GM10847 (cell line): ENCODE measurements around the gene P2RY13.

Experiments used
- POLR2A ChIP-seq: IDR thresholded peaks from 2 replicates; pipeline ENCODE4 v1.6.1; 2011; ENCODE audit not compliant: insufficient read length; ENCODE audit errors: extremely low read depth

The P2RY13 gene

GRCh38 chr3:151329363-151329762, at the start of gene P2RY13:
P2RY13 (minus strand) TSS chr3:151329549; CDS start chr3:151329528, 21 bp downstream.
- no peak for TF ChIP-seq POLR2A

- no peak for TF ChIP-seq POLR2A
Measured at GRCh38 chr3:151377768-151378385, 48.5 kb upstream of the P2RY13 start.

GRCh38 chr3:151372063-151372820, 42.9 kb upstream of the P2RY13 start:
- TF ChIP-seq POLR2A = no peak

GRCh38 chr3:151371526-151371925, 42.2 kb upstream of the P2RY13 start:
- no peak for TF ChIP-seq POLR2A

GRCh38 chr3:151367448-151367847, 38.1 kb upstream of the P2RY13 start:
- no peak for TF ChIP-seq POLR2A

GRCh38 chr3:151366993-151367392, 37.6 kb upstream of the P2RY13 start:
- TF ChIP-seq POLR2A = no peak

GRCh38 chr3:151362751-151363174, 33.4 kb upstream of the P2RY13 start:
- TF ChIP-seq POLR2A = no peak

- TF ChIP-seq POLR2A = no peak
Measured at GRCh38 chr3:151357463-151357850, 28.1 kb upstream of the P2RY13 start.

- TF ChIP-seq POLR2A = no peak
Measured at GRCh38 chr3:151356794-151357462, 27.6 kb upstream of the P2RY13 start.

GRCh38 chr3:151351648-151352047, 22.3 kb upstream of the P2RY13 start:
- no peak for TF ChIP-seq POLR2A

GRCh38 chr3:151351219-151351618, 21.9 kb upstream of the P2RY13 start:
- TF ChIP-seq POLR2A = no peak

- TF ChIP-seq POLR2A = no peak
Measured at GRCh38 chr3:151350656-151351055, 21.3 kb upstream of the P2RY13 start.

GRCh38 chr3:151347432-151347831, 18.1 kb upstream of the P2RY13 start:
- TF ChIP-seq POLR2A = no peak

GRCh38 chr3:151346292-151346691, 16.9 kb upstream of the P2RY13 start:
- TF ChIP-seq POLR2A = no peak

- no peak for TF ChIP-seq POLR2A
Measured at GRCh38 chr3:151345859-151346258, 16.5 kb upstream of the P2RY13 start.

- TF ChIP-seq POLR2A = no peak
Measured at GRCh38 chr3:151331696-151332095, 2.3 kb upstream of the P2RY13 start.

GRCh38 chr3:151330899-151331298, 1.6 kb upstream of the P2RY13 start:
- no peak for TF ChIP-seq POLR2A

GRCh38 chr3:151330379-151330778, 1.0 kb upstream of the P2RY13 start:
- no peak for TF ChIP-seq POLR2A
